ENCODE measurements around the gene IQSEC3. TPM values are rescaled to one million over a fixed set of nuclear protein-coding genes. Genes with fewer than 3 reads are reported as not detected.

IQSEC3 gene
- total RNA-seq, 1 experiment from 2014 or later: not detected

- Mint-ChIP-seq H3K4me3 (ENCODE audit: unreplicated experiment) (no peak overlapping the region), H3K27me3 (ENCODE audit: insufficient read depth, unreplicated experiment) (peaks cover 78% of the 10 kb centered on the region), H3K27ac (ENCODE audit: low read depth, unreplicated experiment) (no peak overlapping the region), H3K4me1 (ENCODE audit: insufficient read depth, unreplicated experiment) (peaks cover 3% of the 10 kb centered on the region), H3K36me3 (ENCODE audit: insufficient read depth, unreplicated experiment) (no peaks in the 10 kb centered on the region), H3K9me3 (ENCODE audit: unreplicated experiment) (no peaks in the 10 kb centered on the region)
- BruUV-seq (replicated peaks): no TSS peak
- ChIA-PET POLR2A (interaction anchor here (1.1 kb wide), 1 partner anchor 13 kb away, joined by 3 read pairs; no protein-coding TSS in a partner anchor), CTCF (no interaction called here)
- no peak for DNase-seq (ENCODE audit: unreplicated experiment)
- intact Hi-C loops (cut with micrococcal nuclease): no loop called here
- TF ChIP-seq, protein P1, sequence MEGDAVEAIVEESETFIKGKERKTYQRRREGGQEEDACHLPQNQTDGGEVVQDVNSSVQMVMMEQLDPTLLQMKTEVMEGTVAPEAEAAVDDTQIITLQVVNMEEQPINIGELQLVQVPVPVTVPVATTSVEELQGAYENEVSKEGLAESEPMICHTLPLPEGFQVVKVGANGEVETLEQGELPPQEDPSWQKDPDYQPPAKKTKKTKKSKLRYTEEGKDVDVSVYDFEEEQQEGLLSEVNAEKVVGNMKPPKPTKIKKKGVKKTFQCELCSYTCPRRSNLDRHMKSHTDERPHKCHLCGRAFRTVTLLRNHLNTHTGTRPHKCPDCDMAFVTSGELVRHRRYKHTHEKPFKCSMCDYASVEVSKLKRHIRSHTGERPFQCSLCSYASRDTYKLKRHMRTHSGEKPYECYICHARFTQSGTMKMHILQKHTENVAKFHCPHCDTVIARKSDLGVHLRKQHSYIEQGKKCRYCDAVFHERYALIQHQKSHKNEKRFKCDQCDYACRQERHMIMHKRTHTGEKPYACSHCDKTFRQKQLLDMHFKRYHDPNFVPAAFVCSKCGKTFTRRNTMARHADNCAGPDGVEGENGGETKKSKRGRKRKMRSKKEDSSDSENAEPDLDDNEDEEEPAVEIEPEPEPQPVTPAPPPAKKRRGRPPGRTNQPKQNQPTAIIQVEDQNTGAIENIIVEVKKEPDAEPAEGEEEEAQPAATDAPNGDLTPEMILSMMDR (IDR thresholded peaks at IDR 0.05; ENCODE audit: unreplicated experiment): no peak
Measured at GRCh38 chr12:114626-115211, 48.2 kb downstream of the IQSEC3 start.

GRCh38 chr12:115518-115917 lies 49.0 kb downstream of the IQSEC3 start:
- ChIA-PET POLR2A (interaction anchor here (0.5 to 1.1 kb wide), 2 partner anchors 12 to 227 kb away, joined by 3 read pairs; no protein-coding TSS in a partner anchor), CTCF (no interaction called here)
- Mint-ChIP-seq H3K27ac (ENCODE audit: low read depth, unreplicated experiment) (no peak overlapping the region), H3K4me1 (ENCODE audit: insufficient read depth, unreplicated experiment) (no peaks in the 10 kb centered on the region), H3K4me3 (ENCODE audit: unreplicated experiment) (no peak overlapping the region), H3K27me3 (ENCODE audit: insufficient read depth, unreplicated experiment) (peaks cover 78% of the 10 kb centered on the region), H3K36me3 (ENCODE audit: insufficient read depth, unreplicated experiment) (no peaks in the 10 kb centered on the region), H3K9me3 (ENCODE audit: unreplicated experiment) (no peaks in the 10 kb centered on the region)
- BruUV-seq (replicated peaks): no TSS peak
- intact Hi-C loops (cut with micrococcal nuclease): no loop called here
- TF ChIP-seq, protein P1 (IDR thresholded peaks at IDR 0.05; ENCODE audit: unreplicated experiment): no peak
- DNase-seq (ENCODE audit: unreplicated experiment): no peak

DNA sequence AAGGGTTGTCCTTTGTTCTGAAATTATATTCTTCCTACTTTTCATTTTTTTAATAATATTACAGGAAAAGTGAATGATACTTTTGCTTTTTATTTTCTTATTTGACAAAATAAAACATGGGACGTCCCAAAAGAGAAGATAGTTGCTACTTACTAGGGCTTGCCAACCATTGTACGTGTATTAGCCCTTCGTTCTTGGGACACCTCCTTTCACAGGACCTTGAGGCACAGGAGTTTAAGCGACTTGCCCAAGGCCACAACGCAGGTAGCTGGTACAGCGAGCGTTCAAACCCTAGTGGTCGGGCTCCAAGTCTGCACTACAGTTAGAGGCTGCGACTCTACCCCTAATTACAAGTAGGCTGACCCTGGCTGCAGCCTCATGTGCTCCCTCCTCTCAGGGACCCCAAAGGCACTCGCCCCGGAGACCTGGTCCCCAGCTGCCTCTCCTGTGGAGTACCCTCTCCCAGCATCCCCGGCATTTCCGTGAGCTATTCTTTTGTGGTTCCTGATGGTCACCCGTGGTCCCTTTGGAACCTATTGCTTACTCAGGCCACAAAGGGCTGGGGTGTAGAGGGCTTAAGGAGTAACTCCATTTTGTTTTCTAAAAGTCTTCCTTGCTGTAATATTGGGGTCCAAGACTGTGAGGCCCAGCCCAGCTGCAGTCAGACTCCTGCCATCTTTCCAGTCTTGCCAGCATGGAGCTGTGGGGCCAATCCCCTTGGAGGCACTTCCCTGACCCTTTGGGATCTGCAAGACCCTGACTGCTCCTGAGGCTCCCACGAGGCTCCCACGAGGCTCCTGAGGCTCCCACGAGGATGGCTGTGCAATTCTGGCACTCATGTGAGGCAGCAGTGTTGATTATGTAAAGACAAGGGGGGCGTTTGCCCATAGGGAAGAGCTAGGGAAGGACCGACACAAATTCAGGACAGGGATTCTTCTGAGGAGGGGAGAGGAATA lies 49.7 kb downstream of the IQSEC3 start:
- no peaks in the 10 kb centered on the region for H3K9me3 Mint-ChIP-seq (ENCODE audit: unreplicated experiment)
- TF ChIP-seq, protein P1 (IDR thresholded peaks at IDR 0.05; ENCODE audit: unreplicated experiment): no peak
- peaks cover 79% of the 10 kb centered on the region for H3K27me3 Mint-ChIP-seq (ENCODE audit: insufficient read depth, unreplicated experiment)
- H3K27ac Mint-ChIP-seq (ENCODE audit: low read depth, unreplicated experiment): no peak overlapping the region
- H3K36me3 Mint-ChIP-seq (ENCODE audit: insufficient read depth, unreplicated experiment): no peaks in the 10 kb centered on the region
- no TSS peak for BruUV-seq (replicated peaks)
- DNase-seq (ENCODE audit: unreplicated experiment): no peak
- no peak overlapping the region for H3K4me3 Mint-ChIP-seq (ENCODE audit: unreplicated experiment)
- no peaks in the 10 kb centered on the region for H3K4me1 Mint-ChIP-seq (ENCODE audit: insufficient read depth, unreplicated experiment)
- ChIA-PET POLR2A (interaction anchor here (0.5 to 0.6 kb wide), 2 partner anchors 173 to 226 kb away, joined by 3 read pairs; no protein-coding TSS in a partner anchor), CTCF (no interaction called here)
- intact Hi-C loops (cut with micrococcal nuclease): no loop called here

- BruUV-seq (replicated peaks): no TSS peak
- Mint-ChIP-seq H3K36me3 (ENCODE audit: insufficient read depth, unreplicated experiment) (no peaks in the 10 kb centered on the region), H3K27me3 (ENCODE audit: insufficient read depth, unreplicated experiment) (peaks cover 79% of the 10 kb centered on the region), H3K4me1 (ENCODE audit: insufficient read depth, unreplicated experiment) (no peaks in the 10 kb centered on the region), H3K4me3 (ENCODE audit: unreplicated experiment) (no peak overlapping the region), H3K9me3 (ENCODE audit: unreplicated experiment) (no peaks in the 10 kb centered on the region), H3K27ac (ENCODE audit: low read depth, unreplicated experiment) (no peak overlapping the region)
- intact Hi-C loops (cut with micrococcal nuclease): no loop called here
- CTCF ChIA-PET: no interaction called here
- no peak for DNase-seq (ENCODE audit: unreplicated experiment)
- TF ChIP-seq, protein P1 (IDR thresholded peaks at IDR 0.05; ENCODE audit: unreplicated experiment): no peak
- POLR2A ChIA-PET: no interaction called here
Measured at GRCh38 chr12:117311-117710, 50.7 kb downstream of the IQSEC3 start.
